Breast epithelium (tissue), 3 donors: ENCODE measurements around the gene CCDC33.

Source experiments
- CTCF ChIP-seq, 3 donors: fragments of 450-650 bp; IDR thresholded peaks; one replicate each; pipeline ENCODE4 v1.5.1; 2016 to 2017; ENCODE audit warnings: antibody characterized with exemption in 3 of 3, mild to moderate bottlenecking in 3 of 3, moderate library complexity in 3 of 3
- POLR2A ChIP-seq: fragments of 450-650 bp; IDR thresholded peaks from one replicate; pipeline ENCODE4 v1.6.1; 2016; ENCODE audit warnings: antibody characterized with exemption, mild to moderate bottlenecking, moderate library complexity

GRCh38 chr15:74319596-74320351 lies 83.6 kb downstream of the CCDC33 start:
- TF ChIP-seq CTCF (IDR thresholded peaks at IDR 0.05) (no peak), POLR2A (no peak)
